Measurements from ENCODE around the gene ZNF256.

The ZNF256 gene

DNA sequence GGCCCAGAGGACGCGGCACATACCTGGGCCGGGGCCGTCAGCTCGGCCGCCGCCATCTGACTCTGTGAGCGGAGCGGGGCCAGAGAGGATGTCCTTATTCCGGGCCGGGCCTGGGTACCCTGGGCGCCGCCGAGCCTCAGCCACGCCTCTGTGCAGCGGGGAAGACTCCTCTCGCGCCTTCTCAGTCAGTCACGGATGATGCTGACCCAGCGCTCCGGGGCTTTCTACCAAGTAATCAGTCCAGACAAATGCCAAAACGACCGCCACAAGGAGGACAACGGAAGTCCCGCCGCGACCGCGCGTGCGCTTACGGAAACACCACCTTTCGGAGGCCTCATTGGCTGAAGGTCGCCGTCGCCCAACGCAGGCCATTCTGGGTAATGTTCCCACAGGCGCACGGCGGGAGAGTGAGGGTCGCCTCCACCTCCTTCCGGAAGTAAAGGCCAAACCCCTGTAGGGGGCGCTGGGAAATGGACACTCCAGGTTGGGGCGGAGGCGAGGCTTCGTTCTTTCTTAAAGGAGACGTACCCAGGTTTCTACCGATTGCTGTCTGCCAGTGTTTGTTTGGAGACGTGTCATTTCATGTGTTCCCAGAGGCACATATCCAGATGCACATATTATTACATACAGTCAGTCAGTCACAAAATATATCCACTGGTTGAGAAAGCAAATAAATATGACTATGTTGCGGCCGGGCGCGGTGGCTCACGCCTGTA lies at the start of gene ZNF256:
Gene ZNF256 (minus strand): TSS at position 288 of the 716 bp plus-strand sequence. CDS start 232 bp downstream, at position 56.
- no peaks in the 10 kb centered on the region for H3K27me3 ChIP-seq (replicated peaks; ENCODE audit: insufficient read depth, low read length)
- H2AFZ ChIP-seq (ENCODE audit: low read length) = no peak within 1 kb of the TSS
- H3K36me3 ChIP-seq (replicated peaks; ENCODE audit: insufficient read depth, low read length) = no peaks in the 10 kb centered on the region
- TF ChIP-seq, protein P1, sequence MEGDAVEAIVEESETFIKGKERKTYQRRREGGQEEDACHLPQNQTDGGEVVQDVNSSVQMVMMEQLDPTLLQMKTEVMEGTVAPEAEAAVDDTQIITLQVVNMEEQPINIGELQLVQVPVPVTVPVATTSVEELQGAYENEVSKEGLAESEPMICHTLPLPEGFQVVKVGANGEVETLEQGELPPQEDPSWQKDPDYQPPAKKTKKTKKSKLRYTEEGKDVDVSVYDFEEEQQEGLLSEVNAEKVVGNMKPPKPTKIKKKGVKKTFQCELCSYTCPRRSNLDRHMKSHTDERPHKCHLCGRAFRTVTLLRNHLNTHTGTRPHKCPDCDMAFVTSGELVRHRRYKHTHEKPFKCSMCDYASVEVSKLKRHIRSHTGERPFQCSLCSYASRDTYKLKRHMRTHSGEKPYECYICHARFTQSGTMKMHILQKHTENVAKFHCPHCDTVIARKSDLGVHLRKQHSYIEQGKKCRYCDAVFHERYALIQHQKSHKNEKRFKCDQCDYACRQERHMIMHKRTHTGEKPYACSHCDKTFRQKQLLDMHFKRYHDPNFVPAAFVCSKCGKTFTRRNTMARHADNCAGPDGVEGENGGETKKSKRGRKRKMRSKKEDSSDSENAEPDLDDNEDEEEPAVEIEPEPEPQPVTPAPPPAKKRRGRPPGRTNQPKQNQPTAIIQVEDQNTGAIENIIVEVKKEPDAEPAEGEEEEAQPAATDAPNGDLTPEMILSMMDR (IDR thresholded peaks at IDR 0.05; ENCODE audit: low read length) = no peak
- no peak for TF ChIP-seq EZH2 (optimal IDR thresholded peaks at IDR 0.05; ENCODE audit: low read depth, low read length)
- no peak for TF ChIP-seq EZH2phosphoT487 (IDR thresholded peaks at IDR 0.05; ENCODE audit: low read length)
- no peak within 1 kb of the TSS for H3K4me2 ChIP-seq (ENCODE audit: low read depth, low read length)
- H3K9me2 ChIP-seq (replicated peaks; ENCODE audit: insufficient read depth, low read length) = no peaks in the 10 kb centered on the region
- H3K79me2 ChIP-seq (ENCODE audit: low read length) = no peaks in the 10 kb centered on the region
- H3K4me3 ChIP-seq (ENCODE audit: low read length) = no peak within 1 kb of the TSS
- no peaks in the 10 kb centered on the region for H4K20me1 ChIP-seq (ENCODE audit: insufficient read depth, low read length)
- no peaks in the 10 kb centered on the region for H3K9me3 ChIP-seq (replicated peaks; ENCODE audit: insufficient read depth, low read length)
- H3K27ac ChIP-seq (ENCODE audit: low read length) = no peak within 1 kb of the TSS
- H3F3A ChIP-seq (ENCODE audit: insufficient read depth, low read length) = no peaks in the 10 kb centered on the region
- H3K4me1 ChIP-seq (ENCODE audit: low read length) = no peaks in the 10 kb centered on the region
- no peak for DNase-seq
- H3K9ac ChIP-seq (ENCODE audit: low read length) = no peak within 1 kb of the TSS

DNA sequence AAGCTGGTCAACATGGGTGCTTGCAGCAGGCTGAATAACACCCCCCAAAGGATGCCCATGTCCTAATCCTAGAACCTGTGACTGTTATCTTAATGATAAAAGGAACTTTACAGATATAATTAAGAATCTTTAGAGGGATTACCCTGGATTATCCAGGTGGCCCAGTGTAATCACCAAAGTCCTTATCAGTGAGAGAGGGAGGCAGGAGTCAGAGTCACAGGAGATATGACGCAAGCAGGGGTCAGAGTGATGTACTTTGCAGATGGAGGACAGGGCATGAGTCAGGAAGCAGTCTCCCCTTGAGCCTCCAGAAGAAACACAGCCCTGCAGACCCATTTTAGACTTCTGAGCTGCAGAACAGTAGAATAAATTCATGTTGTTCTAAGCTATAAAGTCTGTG lies 45.3 kb upstream of the ZNF256 start:
- Histone ChIP-seq H3K9ac (ENCODE audit: low read length) (no peak overlapping the region), H3K4me3 (ENCODE audit: low read length) (no peak overlapping the region), H2AFZ (ENCODE audit: low read length) (no peak overlapping the region), H3K9me3 (replicated peaks; ENCODE audit: insufficient read depth, low read length) (no peaks in the 10 kb centered on the region), H3K27me3 (replicated peaks; ENCODE audit: insufficient read depth, low read length) (no peaks in the 10 kb centered on the region), H3K79me2 (ENCODE audit: low read length) (no peaks in the 10 kb centered on the region), H3K36me3 (replicated peaks; ENCODE audit: insufficient read depth, low read length) (no peaks in the 10 kb centered on the region), H3K27ac (ENCODE audit: low read length) (no peak overlapping the region), H3K4me2 (ENCODE audit: low read depth, low read length) (no peak overlapping the region), H3F3A (ENCODE audit: insufficient read depth, low read length) (no peaks in the 10 kb centered on the region), H3K4me1 (ENCODE audit: low read length) (no peaks in the 10 kb centered on the region), H3K9me2 (replicated peaks; ENCODE audit: insufficient read depth, low read length) (no peaks in the 10 kb centered on the region), H4K20me1 (ENCODE audit: insufficient read depth, low read length) (no peaks in the 10 kb centered on the region)
- no peak for DNase-seq
- TF ChIP-seq EZH2 (optimal IDR thresholded peaks at IDR 0.05; ENCODE audit: low read depth, low read length) = no peak
- TF ChIP-seq EZH2phosphoT487 (IDR thresholded peaks at IDR 0.05; ENCODE audit: low read length) = no peak
- TF ChIP-seq, protein P1 (IDR thresholded peaks at IDR 0.05; ENCODE audit: low read length) = no peak

DNA sequence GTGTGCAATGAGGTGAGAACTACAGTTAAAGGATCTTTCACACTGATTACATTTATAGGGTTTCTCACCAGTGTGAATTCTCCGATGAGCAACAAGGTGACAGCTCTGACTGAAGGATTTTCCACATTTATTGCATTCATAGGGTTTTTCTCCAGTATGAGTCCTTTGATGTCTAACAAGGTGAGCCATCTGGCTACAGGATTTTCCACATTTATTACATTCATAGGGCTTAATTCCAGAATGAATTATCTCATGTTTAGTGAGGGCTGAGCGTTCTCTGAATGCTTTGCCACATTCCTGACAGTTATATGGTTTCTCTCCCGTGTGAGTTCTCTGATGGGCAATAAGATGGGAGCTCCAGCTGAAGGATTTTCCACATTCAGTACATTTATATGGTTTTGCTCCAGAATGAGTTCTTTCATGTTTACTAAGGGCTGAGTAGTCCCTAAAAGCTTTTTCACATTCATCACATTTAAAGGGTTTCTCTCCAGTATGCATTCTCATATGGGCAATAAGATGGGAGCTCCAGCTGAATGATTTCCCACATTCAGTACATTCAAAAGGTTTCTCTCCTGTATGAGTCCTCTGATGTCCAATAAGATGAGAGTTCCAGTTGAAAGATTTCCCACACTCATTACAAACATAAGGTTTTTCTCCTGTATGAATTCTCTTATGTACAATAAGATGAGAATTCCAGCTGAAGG lies 31.2 kb upstream of the ZNF256 start:
- H3K9ac ChIP-seq (ENCODE audit: low read length) = no peak overlapping the region
- no peaks in the 10 kb centered on the region for H3K79me2 ChIP-seq (ENCODE audit: low read length)
- TF ChIP-seq EZH2 (optimal IDR thresholded peaks at IDR 0.05; ENCODE audit: low read depth, low read length) (no peak), EZH2phosphoT487 (IDR thresholded peaks at IDR 0.05; ENCODE audit: low read length) (no peak)
- TF ChIP-seq, protein P1 (IDR thresholded peaks at IDR 0.05; ENCODE audit: low read length) = no peak
- DNase-seq = no peak
- H3K4me3 ChIP-seq (ENCODE audit: low read length) = no peak overlapping the region
- H3K4me2 ChIP-seq (ENCODE audit: low read depth, low read length) = no peak overlapping the region
- H3K9me3 ChIP-seq (replicated peaks; ENCODE audit: insufficient read depth, low read length) = no peaks in the 10 kb centered on the region
- H2AFZ ChIP-seq (ENCODE audit: low read length) = no peak overlapping the region
- no peaks in the 10 kb centered on the region for H3K36me3 ChIP-seq (replicated peaks; ENCODE audit: insufficient read depth, low read length)
- H3K9me2 ChIP-seq (replicated peaks; ENCODE audit: insufficient read depth, low read length) = no peaks in the 10 kb centered on the region
- H3K4me1 ChIP-seq (ENCODE audit: low read length) = no peaks in the 10 kb centered on the region
- H3K27ac ChIP-seq (ENCODE audit: low read length) = no peak overlapping the region
- no peaks in the 10 kb centered on the region for H4K20me1 ChIP-seq (ENCODE audit: insufficient read depth, low read length)
- H3K27me3 ChIP-seq (replicated peaks; ENCODE audit: insufficient read depth, low read length) = no peaks in the 10 kb centered on the region
- no peaks in the 10 kb centered on the region for H3F3A ChIP-seq (ENCODE audit: insufficient read depth, low read length)
